Fibroblast of peridontal ligament (primary cell): Measurements from ENCODE around the gene GINS1.
"Not testable (repeated sequence)": the region's sequence is repeated elsewhere in the genome, so short reads cannot be mapped to it uniquely, and the experiment has no call there.

ENCODE experiments used
- DNase-seq: peaks from one replicate; pipeline ENCODE4 v3.0.0-alpha.2; 2010; ENCODE audit errors: extremely low read depth

The GINS1 gene

DNA sequence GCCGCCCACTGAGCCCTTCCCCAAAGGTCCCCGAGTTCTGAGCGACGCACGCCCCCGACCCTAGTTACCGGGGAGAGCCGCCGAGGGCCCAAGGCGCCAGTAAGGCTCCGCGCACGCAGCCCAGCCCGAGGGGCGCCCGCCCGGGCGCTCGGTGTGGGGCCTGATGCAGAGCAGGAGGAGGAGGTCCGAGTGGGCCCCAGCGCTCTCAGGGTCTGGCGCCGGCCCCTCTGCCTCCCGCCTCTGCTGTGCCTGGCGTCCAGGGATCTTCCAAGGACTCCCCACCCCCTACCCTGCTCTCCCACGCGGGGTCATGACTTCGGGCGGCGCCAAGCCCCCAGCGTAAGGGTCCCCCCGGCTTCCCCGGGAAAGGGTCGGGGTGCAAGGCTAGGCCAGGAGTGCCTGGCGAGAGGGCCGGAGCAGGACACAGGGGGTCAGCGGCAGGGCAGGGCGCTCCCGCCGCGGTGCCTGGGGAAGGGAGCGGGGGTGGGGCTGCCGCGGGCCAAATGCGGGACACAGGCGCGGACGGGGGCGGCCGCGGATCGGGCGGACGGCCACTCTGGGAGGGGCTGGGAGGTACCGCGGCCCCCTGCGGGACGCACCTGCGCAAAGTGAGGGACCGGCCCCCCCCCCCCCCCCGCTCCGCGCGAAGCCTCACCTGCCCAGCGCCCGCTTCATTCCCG lies 17.5 kb upstream of the GINS1 start:
- DNase-seq: no peak

DNA sequence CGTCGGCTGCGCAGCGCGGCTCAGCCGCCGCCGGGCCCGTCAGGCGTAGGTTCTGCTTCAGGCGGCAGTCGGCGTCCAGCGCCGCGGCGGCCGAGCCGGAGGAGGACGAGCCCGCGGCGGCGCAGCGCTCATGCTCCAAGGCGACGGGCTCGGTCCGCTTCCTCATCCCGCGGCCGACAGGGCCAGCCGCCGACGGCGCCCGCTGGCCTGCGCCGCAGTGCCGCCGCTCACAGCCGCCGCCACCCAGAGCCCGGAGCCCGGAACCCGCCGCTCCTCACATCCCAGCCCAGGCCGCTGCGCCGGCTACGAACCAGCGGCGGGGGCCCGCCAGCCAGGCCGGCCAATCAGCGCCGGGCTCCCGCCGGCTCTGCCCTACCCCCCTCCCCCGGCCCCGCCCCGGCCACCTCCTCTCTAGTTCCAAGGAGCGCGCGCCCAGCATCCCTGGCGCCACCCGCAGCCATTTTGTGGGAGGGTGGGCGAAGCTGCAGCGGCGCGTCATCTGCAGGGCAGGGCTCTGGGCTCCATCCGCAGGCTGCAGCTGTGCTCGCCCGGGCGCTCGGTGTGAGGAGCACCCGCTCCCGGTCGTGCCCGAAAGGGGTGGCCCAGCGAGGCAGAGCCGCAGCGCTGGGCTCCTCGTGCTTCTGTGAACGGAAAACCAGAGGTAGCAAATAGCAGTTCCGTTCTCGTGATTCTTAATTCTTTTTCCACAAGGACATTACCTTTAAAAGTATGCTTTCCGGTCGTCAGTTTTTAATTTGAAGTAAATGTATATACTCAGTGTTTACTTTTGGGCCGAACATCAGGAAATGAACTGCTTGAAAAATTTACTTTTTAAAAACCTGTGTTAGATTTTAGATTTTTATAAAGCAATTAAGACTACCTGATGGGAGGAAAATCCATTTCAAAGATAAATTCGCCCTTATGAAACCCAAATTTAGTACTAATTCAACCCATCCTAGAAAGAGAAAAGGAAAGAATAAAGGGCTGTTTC lies 16.6 kb upstream of the GINS1 start, which contains the start of gene ABHD12:
Gene ABHD12 (minus strand): TSS at position 298 of the 991 bp plus-strand sequence. CDS start 132 bp downstream, at position 166.
- peak; percentile 92 for DNase-seq

DNA sequence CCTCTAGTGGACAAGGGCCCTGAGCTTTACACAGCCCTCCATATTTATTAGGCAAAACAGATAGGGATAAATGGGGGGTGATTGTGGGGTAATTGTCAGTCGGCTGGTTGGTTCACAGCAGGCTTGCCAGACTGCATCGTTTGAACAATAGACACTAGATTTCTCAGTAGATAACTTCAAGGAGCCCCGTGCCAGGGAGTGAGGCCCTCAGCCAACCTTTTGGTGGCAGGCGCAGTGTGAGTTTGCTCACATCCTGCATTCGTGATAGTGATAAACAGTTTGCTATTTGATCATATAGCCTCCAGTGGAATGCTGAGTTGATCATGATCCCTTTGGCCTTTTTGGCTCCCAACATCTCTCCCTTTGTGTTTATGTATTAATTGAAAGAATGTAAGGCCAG lies 13.2 kb upstream of the GINS1 start:
- DNase-seq: no peak

DNA sequence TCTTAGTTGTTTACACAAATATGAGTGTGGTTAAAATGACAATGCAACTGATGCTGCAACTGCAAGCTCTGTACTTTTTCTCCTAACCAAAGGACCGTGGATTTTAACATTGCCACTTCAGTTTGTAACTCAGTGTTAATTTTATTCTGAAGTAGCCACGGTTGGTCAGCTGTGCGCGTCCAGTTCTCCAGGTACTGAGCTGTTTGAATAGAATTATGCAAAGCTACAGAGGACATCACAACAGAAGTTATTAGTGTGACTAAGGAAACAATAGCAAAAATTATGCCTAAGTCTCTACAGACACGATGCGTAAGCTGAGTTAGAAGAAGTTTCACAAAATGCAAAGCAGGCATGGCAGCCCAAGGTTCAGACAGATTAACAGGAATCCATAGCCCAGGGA lies 12.5 kb upstream of the GINS1 start:
- no peak for DNase-seq

DNA sequence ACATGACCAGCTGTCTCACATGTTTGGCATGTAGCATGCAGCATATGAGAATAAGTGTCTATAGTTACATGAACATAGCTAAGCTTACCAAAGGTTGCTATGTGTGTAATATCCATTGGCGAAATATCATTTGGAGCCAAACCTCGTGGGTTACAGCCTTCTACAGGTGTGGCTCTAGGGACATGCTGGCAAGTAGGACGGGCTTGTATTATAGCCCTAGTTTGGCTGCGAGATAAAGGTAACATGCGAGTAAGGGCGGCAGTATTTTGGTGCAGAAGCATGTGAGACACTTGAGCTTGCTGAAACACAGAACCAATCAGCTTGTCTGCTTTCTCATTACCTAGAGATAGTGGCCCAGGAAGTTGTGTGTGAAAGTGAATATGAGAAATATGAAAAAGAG lies 10.4 kb upstream of the GINS1 start:
- no peak for DNase-seq

DNA sequence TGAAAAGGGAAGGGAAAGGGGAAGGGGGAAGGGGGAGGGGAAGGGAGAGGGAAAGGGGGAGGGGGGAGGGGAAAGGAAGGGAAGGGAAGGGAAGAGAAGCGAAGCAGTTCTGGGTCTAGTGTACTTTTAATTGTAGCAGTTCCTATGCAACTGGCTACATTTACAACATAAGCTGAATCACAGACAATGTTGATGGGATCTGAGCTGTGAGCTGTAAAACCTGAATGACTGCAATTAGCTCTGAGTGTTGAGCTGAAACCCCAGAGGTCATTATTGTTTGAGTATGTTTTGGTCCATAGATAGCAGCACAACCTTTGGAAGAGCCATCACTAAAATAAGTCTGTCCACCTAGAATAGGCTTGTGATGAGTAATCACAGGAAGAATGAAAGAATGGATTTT lies 9.7 kb upstream of the GINS1 start:
- DNase-seq: no peak

DNA sequence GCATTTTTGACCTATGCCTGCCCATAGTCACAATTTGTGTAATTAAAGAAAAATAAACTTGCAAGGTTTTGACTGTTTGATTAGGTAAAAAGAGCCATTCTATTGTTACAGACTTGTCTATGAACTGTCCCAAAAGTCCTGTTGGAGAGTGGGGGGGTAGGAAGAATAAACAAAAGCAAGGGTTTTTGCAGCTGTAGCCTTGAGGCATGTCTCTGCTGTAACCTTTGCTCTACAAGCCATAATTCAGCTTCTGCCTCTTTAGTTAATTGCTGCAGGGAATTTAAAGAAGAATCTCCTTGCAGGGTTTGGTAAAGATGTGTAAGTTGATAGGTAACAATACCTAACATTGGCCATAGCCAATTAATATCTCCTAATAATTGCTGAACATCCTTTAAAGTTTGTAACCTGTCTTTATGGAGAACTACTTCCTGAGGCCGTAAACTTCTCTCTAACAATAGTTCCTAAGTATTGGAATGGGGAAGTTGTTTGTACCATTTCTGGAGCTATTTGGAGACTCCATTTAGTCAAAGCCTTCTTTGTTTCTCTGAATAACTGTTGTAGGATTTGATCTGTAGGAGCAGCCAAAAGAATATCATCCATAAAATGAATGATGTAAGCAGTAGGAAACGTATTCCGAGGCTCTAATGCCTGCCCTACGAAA lies 9.0 kb upstream of the GINS1 start:
- peak; percentile 21 for DNase-seq

DNA sequence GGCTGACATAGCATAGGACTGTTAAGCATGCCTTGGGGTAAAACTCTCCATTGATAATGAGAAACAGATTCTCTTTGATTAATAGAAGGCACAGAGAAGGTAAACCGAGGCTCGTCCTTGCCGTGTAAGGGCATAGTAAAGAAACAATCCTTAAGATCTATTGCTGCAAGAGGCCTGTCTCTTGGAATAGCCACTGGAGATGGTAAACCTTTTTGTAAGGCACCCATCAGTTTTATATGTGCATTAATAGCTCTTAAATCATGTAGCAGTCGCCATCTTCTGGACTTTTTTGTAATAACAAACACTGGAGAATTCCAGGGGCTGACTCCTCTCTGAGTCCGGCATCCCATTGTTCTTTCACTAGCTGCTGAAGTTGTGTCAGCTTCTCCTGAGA lies 8.4 kb upstream of the GINS1 start:
- peak; percentile 91 for DNase-seq

DNA sequence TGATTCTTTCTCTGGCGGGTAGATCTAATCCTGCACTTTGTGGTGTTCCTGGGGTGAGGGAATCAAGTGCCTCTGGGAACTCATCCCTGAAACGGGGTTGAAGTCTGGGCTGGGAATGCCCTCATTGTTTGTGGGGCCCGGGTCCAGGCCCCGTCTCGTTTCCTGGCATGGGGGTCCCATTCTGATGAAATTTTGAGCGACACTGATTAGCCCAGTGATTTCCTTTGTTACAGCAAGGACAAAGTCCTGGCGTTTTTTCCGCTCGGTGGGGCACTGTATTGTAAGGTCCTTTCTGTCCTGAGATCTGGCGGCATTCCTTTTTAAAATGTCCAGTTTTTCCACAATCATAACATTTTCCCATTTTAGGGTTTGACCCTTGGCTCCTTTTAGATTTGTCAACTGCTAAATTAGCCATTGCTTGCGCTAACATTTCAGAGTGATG lies 7.2 kb upstream of the GINS1 start:
- DNase-seq: not testable (repeated sequence)

DNA sequence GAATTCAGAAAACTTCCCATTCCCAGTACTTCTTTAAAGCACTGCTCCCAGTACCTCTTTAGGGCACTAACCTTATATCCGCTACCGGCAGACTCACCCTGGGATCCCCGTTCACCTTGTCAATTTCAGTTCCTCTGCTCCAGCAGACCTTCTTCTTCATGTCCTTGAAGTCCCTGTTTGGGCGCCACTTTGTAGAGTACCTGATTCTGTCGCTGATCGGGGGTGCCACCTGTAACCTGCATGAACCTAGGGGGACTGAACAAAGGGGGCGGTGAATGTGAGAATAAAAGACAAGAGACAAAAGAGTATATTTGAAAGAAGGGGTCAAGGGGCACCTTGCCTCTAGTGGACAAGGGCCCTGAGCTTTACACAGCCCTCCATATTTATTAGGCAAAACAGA lies 4.9 kb upstream of the GINS1 start:
- DNase-seq: no peak

DNA sequence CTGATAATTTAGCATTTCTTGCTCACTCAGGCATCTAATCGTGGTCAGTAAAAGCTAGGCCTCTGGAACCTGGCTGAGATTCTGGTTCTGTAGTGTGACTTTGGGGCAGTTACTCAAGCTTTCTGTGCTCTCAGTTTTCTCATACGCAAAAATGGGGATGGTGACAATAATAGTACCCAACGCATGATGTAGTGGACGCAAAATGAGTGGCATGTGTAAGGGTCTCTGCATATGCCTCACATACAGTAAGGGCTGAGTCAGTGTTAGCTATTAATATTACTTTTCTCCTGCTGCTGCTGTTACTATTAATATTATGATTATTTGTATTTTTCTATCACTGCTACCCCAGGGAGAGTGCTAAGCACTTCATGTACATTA lies 686 bp downstream of the GINS1 start:
- DNase-seq: no peak

DNA sequence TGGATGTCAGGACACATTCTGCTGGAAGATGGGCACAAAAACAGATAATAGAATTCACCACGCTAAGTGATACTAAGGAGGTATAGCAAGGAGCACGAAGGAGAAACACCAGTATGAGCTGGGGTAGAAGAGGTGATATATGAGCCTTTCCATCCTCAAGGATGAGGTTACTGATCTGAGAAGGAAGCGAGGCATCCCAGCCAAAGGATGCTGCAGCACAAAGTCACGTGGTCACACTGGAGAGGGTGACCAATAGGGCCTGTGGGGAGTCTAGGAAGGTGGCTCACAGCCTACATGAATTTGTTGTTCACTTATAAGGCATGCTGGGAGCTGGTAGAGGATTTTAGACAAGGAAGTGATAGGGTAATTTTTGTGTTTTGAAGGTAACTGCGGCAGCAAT lies 1.4 kb downstream of the GINS1 start:
- DNase-seq: no peak

DNA sequence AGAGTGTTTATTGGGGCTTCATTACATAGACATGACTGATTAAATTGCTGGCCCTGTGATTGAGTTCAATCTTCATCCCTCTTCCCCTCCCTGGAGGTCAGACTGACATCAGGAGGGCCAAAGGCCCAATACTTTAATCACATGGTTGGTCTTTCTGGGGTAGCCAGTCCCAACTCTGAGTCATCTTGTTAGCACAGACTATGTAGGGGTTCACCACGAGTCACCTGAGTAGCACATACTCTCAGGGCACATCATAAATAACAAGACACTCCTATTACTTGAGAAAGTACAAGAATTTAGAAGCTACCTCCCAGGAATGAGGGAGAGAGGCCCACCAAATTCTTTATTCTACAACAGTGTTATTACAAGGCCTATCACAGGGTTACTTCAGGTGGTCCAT lies 11.3 kb downstream of the GINS1 start:
- DNase-seq: peak; percentile 19

DNA sequence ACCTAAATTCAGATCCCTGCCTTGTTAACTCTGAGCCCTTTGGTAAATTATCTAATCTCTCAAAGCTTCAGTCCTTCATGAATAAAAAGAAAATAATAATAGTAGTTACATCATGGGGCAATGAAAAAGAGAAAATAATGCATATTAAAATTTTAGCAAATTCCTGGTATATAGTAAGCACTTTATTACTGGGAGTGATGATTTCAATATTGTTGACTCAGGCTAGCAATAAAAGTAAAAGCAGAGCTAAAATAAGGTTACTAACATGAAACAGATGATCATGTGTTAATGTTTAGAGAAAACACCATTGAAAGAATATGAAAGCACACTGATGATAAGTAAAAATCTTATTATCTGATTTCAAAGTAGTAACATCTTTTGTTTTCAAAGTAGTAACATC lies 13.6 kb downstream of the GINS1 start:
- DNase-seq: peak; percentile 34

DNA sequence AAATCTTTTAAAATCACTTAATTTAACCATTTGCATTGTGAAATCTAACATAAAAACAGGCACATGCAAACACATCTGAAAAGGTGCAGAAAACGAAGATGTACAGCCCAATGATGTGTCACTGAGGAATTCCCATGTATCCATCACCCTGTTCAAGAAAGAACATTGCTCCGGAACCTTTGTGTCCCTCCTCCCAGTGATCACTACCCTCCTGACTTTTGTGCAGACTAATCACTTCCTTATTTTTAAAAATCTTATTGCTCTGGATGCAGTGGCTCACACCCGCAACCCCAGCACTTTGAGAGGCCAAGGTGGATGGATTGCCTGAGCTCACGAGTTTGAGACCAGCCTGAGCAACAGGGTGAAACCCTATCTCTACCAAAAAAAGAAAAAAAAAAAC lies 14.6 kb downstream of the GINS1 start:
- DNase-seq: no peak

DNA sequence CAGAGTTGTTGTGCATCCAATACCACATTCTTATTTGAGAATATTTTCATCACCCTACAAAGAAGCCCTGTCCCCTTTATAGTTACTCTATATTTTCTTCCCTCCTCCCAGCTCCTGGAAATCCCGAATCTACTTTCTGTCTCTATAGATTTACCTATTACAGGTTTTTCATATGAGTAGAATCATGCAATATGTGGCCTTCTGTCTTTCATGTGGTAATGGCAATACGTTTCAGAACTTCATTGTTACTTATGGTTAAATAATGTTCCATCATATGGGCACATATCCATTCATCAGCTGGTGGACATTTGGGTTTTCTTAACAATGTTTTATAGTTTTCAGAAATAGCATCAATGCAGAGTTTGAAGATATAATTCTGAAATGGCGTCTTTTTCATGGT lies 17.1 kb downstream of the GINS1 start:
- DNase-seq: no peak

DNA sequence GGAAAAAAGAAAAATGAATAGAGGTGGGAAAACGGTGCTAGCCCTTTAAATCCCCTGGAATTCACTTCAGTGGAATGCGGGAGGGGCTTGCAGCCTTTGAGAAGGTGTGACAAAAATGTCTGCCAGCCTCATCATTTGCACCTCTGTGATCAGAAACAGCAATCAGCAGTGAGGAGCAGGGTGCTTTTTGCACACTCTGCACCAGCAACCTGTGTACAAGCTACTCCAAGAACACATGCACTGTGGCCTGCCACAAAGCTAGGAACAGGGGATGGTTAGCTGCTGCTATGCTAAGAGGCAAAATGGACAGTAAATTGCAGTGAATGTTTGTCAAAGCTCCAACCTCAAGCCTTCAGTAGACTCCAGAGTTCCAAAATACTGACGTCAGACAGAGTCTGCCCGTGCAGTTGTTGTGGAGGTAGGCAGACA lies 29.7 kb downstream of the GINS1 start:
- peak; percentile 57 for DNase-seq

DNA sequence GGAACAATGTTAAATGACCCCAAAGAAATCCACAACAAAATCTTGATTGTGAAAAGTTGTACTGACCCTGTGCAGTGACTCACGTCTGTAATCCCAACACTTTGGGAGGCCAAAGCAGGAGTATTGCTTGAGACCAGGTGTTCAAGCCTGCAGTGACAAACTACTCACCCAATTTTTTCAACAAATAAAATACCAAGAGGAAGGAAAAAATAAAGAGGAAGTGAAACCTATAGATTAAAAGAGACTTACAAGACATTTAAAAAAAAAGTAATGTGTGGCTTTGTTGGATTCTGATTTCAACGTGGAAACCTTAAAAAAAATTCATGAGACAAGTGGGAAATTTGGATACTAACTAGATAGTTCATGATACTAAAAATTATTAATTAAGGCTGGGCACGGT lies 31.9 kb downstream of the GINS1 start:
- no peak for DNase-seq

DNA sequence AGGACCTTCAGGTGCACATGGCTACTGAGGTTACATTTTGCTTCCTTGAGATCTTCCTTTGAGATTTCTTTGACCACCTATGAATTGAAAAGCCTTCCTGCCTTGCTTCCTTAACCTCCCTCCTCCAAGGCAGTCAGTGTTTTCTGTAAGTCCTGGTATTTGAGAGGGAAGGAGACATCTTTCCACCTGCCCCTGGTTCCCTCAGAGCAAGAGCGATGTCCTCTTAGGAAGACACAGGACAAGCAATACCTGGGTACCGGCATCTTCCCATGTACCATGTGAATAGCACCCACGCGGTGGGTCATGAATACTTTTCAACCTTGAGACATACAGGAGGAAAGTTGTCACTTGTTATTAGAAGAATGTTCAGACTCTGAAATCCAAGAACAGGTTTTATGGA lies 37.1 kb downstream of the GINS1 start:
- no peak for DNase-seq

DNA sequence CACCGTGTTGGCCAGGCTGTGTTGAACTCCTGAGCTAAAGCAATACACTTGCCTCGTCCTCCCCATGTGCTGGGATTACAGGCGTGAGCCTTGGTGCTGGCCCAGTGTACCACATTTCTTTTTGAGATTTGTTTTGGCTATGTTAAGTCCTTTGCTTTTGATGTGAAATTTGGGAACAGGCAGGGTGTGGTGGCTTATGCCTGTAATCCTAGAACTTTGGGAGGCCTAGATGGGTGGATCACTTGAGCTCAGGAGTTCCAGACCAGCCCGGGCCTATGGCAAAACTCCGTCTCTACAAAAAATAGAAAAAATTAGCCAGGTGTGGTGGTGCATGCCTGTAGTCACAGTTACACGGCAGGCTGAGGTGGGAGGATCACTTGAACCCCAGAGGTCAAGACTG lies 40.2 kb downstream of the GINS1 start:
- no peak for DNase-seq

DNA sequence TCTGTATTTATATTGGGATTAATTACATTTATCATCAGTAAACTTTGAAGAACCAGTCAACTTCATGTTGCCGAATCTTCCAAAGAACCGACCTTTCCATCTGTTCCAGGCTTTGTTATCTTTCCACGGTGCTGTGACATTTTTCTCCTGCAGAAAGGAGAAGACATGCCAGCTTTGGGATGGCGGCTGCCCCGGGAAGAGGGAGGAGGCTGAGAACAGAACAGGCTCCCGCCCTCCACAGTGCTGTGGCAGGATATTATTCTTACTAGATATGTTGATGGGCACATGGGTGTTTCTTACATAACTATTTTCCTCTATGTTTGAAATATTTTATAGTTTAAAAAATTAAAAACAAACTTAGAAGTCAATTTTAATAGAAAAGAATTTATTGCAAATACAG lies 44.9 kb downstream of the GINS1 start:
- DNase-seq: no peak

DNA sequence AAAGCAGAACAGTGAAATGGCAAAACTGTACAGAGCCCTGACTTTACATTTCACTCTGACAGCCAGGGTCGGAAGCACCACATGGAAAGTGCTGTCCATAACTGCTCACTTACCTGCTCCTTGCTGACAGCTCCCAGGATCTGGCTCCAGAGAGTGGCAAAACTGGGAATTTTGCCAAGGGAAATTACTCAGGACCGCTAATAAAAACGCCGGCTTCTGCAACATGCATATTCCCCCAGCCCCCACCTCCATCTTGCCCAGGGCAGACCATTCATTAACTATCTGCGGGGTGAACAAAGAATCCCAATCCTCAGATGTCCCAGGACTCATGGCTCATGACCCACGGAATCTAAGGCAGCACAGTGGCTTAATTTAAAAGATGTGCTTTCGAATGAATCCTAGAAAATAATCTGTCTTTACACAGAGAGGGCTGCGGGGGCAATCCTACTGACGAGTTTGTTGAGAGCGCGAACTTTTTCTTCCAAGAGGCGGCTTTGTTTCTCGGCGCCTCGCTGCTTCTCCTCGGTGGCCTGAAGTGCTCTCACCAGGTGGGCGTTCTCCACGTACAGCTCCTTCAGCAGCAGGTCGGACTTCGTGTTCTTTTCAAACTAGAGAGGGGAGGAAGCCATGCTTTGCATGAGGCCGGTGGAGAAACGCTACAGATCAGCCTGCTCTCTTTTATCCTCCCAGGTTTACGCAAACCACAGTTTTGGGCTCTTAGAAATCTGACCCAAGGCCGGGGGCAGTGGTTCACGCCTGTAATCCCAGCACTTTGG lies 45.8 kb downstream of the GINS1 start:
- DNase-seq: no peak
